ENCODE results near the gene LY9. TPM values are rescaled to one million over a fixed set of nuclear protein-coding genes. Genes with fewer than 3 reads are reported as not detected.

LY9 gene
- total and polyA plus RNA-seq, 2 experiments from 2014 or later: not detected

DNA sequence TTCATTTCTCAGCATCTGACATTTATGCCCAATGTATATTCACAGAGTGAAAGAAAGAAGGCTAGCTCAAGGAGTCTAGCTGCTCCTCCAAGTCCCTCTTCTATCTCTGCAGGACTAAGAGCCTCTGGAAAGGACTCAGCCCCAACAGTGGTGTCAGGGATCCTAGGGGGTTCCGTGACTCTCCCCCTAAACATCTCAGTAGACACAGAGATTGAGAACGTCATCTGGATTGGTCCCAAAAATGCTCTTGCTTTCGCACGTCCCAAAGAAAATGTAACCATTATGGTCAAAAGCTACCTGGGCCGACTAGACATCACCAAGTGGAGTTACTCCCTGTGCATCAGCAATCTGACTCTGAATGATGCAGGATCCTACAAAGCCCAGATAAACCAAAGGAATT, 3.7 kb downstream of the LY9 start (continued):
- TF ChIP-seq, protein P1, sequence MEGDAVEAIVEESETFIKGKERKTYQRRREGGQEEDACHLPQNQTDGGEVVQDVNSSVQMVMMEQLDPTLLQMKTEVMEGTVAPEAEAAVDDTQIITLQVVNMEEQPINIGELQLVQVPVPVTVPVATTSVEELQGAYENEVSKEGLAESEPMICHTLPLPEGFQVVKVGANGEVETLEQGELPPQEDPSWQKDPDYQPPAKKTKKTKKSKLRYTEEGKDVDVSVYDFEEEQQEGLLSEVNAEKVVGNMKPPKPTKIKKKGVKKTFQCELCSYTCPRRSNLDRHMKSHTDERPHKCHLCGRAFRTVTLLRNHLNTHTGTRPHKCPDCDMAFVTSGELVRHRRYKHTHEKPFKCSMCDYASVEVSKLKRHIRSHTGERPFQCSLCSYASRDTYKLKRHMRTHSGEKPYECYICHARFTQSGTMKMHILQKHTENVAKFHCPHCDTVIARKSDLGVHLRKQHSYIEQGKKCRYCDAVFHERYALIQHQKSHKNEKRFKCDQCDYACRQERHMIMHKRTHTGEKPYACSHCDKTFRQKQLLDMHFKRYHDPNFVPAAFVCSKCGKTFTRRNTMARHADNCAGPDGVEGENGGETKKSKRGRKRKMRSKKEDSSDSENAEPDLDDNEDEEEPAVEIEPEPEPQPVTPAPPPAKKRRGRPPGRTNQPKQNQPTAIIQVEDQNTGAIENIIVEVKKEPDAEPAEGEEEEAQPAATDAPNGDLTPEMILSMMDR (conservative IDR thresholded peaks at IDR 0.05; ENCODE audit: low read depth in 2 of 2): no peak
- no peak for TF ChIP-seq JUNB (IDR thresholded peaks at IDR 0.05; ENCODE audit: unreplicated experiment)
- no peak for TF ChIP-seq ZNF114 (CRISPR knock-in tag; IDR thresholded peaks at IDR 0.05)
- no peak for TF ChIP-seq ETS1 (IDR thresholded peaks at IDR 0.05)
- TF ChIP-seq EZH2phosphoT487 (IDR thresholded peaks at IDR 0.05; ENCODE audit: unreplicated experiment): no peak
- TF ChIP-seq CREB1 (CRISPR knock-in tag; IDR thresholded peaks at IDR 0.05; ENCODE audit: low read depth): no peak
- TF ChIP-seq STAT1 (IDR thresholded peaks at IDR 0.05; ENCODE audit: unreplicated experiment): no peak
- TF ChIP-seq, protein P2, sequence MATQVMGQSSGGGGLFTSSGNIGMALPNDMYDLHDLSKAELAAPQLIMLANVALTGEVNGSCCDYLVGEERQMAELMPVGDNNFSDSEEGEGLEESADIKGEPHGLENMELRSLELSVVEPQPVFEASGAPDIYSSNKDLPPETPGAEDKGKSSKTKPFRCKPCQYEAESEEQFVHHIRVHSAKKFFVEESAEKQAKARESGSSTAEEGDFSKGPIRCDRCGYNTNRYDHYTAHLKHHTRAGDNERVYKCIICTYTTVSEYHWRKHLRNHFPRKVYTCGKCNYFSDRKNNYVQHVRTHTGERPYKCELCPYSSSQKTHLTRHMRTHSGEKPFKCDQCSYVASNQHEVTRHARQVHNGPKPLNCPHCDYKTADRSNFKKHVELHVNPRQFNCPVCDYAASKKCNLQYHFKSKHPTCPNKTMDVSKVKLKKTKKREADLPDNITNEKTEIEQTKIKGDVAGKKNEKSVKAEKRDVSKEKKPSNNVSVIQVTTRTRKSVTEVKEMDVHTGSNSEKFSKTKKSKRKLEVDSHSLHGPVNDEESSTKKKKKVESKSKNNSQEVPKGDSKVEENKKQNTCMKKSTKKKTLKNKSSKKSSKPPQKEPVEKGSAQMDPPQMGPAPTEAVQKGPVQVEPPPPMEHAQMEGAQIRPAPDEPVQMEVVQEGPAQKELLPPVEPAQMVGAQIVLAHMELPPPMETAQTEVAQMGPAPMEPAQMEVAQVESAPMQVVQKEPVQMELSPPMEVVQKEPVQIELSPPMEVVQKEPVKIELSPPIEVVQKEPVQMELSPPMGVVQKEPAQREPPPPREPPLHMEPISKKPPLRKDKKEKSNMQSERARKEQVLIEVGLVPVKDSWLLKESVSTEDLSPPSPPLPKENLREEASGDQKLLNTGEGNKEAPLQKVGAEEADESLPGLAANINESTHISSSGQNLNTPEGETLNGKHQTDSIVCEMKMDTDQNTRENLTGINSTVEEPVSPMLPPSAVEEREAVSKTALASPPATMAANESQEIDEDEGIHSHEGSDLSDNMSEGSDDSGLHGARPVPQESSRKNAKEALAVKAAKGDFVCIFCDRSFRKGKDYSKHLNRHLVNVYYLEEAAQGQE (IDR thresholded peaks at IDR 0.05; ENCODE audit: unreplicated experiment): no peak

DNA sequence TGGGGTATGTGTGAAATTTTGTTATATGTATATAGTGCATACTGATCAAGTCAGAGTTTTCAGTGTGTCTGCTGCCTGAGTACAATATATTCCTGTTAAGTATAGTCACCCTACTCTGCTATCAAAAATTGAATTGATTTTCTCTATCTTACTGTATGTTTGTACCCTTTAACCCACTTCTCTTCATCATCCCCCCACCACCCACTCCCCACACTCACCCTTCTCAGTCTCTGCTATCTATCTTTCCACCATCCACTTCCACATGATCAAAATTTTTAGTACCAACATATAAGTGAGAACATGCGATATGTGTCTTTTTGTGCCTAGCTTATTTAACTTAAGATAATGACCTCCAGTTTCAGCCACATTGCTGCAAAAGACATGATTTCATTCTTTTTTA, 4.2 kb downstream of the LY9 start:
- no peaks in the 10 kb centered on the region for H3K27me3 ChIP-seq (ENCODE audit: insufficient read depth)
- no peaks in the 10 kb centered on the region for H3K4me1 ChIP-seq (ENCODE audit: insufficient read depth)
- H4K20me1 ChIP-seq (replicated peaks; ENCODE audit: insufficient read depth): no peaks in the 10 kb centered on the region
- H2AFZ ChIP-seq: no peak overlapping the region
- no peak for ATAC-seq
- H3K4me3 ChIP-seq: no peak overlapping the region
- no peaks in the 10 kb centered on the region; the same call in 1 of the 2 replicates for H3K9me2 ChIP-seq (ENCODE audit: insufficient read depth)
- no peaks in the 10 kb centered on the region for H3F3A ChIP-seq (replicated peaks; ENCODE audit: low read depth)
- no peaks in the 10 kb centered on the region for H3K36me3 Mint-ChIP-seq (ENCODE audit: low read depth)
- H3K4me1 Mint-ChIP-seq: no peaks in the 10 kb centered on the region
- no peaks in the 10 kb centered on the region for H3K9me3 Mint-ChIP-seq
- no peaks in the 10 kb centered on the region for H3K36me3 ChIP-seq (ENCODE audit: insufficient read depth)
- H3K4me3 Mint-ChIP-seq: no peak overlapping the region
- no peak overlapping the region for H3K27ac ChIP-seq (ENCODE audit: low read depth)
- H3K27ac Mint-ChIP-seq: no peak overlapping the region
- no peaks in the 10 kb centered on the region for H3K27me3 Mint-ChIP-seq (ENCODE audit: insufficient read depth, low read depth, poor library complexity)
- DNase-seq (ENCODE audit: low spot score): no peak
- no peaks in the 10 kb centered on the region for H3K79me2 ChIP-seq (replicated peaks; ENCODE audit: insufficient read depth)
- no peak overlapping the region for H3K4me2 ChIP-seq
- TF ChIP-seq ETS1 (IDR thresholded peaks at IDR 0.05) (no peak), ZNF331 (CRISPR knock-in tag; IDR thresholded peaks at IDR 0.05; ENCODE audit: low read depth) (no peak), EZH2phosphoT487 (IDR thresholded peaks at IDR 0.05; ENCODE audit: unreplicated experiment) (no peak)

Data from GM23338 (cell line).